GM12875 (cell line): ENCODE measurements around the gene ZSCAN31.
A peak's percentile ranks its signal among the peaks of the same experiment; 100 is the strongest.

Source experiments
- H3K4me3 ChIP-seq: one replicate; pipeline ENCODE4 v1.5.1; 2011; ENCODE audit warnings: low read depth, low read length, control low read depth
- CTCF ChIP-seq: IDR thresholded peaks from 2 replicates; pipeline ENCODE4 v1.5.1; 2011; ENCODE audit warnings: low read depth, mild to moderate bottlenecking, control low read depth, inconsistent platforms, low read length, moderate library complexity, borderline replicate concordance; ENCODE audit not compliant: insufficient read depth

ZSCAN31 gene

GRCh38 chr6:28335564-28336283 lies at the start of gene ZSCAN31:
Gene ZSCAN31, minus strand, starts transcription at chr6:28336148. Its CDS starts 6,465 bp downstream, at chr6:28329683.
- H3K4me3 ChIP-seq: peak within 1 kb of the TSS; percentile 53
- no peak for TF ChIP-seq CTCF

- TF ChIP-seq CTCF: no peak
These were observed 48.2 kb upstream of the ZSCAN31 start for GRCh38 chr6:28384143-28384533.

DNA sequence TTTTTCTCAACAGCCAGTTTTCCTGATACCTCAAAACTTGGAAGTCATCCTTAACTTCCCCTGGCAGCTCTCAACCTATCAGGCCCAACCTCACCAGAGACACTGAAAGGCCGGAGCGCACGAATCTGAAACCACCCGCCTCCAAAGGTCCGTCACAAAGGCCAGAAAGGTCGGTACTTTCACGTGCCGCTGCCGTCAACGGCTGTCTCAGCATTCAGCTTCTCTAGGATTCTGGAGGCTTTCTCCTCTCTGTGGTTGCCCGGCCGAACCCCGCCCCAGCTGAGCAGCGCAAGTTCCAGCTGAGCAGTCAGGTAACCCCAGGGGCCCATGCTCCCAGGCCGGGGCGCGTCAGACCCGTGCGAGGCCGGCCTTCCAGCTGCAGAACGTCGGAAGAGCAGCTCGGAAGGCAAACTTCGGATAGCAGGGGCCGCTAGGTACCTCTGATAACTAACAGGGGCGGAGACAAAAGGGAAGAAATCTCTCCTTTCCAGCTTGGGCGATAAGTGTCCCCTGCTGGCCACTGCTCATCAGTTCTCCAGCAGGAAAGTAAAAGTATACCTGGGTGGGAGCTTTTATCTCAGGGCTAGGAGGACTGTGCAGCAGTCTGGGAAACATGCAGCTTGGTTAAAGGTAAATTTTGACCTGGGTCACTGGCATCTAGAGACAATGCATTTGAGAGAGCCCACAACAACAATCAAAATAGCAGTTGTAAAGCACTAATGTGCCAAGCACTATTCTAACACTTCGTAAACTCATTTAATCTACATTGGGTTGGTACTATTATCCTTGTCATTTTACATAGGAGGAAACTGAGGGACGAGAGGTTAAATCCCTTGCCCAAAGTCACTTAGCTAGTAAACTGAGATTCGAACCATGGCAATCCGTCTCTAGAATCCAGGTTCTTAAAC lies 47.5 kb upstream of the ZSCAN31 start:
- H3K4me3 ChIP-seq: no peak overlapping the region
- TF ChIP-seq CTCF: peak; percentile 34; the same call in 1 of the 2 replicates

More at GRCh38 chr6:28384143-28384533, 48.2 kb upstream of the ZSCAN31 start:
- no peak overlapping the region for H3K4me3 ChIP-seq

GRCh38 chr6:28380381-28380780 lies 44.4 kb upstream of the ZSCAN31 start:
- H3K4me3 ChIP-seq: no peak overlapping the region
- no peak for TF ChIP-seq CTCF

GRCh38 chr6:28378644-28379043 lies 42.7 kb upstream of the ZSCAN31 start:
- H3K4me3 ChIP-seq: no peak overlapping the region
- TF ChIP-seq CTCF: no peak

- no peak overlapping the region for H3K4me3 ChIP-seq
- TF ChIP-seq CTCF: no peak
These were observed 41.9 kb upstream of the ZSCAN31 start for GRCh38 chr6:28377879-28378278.

DNA sequence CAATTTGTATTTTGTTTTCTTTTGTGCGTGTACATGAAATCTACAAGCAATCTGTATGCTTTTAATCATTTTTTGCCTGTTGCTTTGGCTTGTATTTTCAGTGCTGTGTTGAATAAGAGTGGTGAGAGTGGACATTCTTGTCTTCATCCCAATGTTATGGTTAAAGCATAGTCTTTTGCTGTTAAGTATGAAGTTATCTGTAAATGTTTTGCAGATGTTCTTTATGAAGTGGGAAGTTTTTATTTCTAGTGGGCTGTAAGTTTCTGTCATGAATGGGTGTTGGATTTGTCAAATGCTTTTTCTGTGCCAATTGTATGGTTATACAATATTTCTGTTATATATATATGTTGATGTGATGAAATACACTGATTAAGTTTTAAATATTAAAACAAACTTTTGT lies 38.0 kb upstream of the ZSCAN31 start:
- no peak for TF ChIP-seq CTCF
- no peak overlapping the region for H3K4me3 ChIP-seq
